ENCODE results near the gene TMEM150C. TPM values are rescaled to one million over a fixed set of nuclear protein-coding genes. Genes with fewer than 3 reads are reported as not detected.
A peak's percentile ranks its signal among the peaks of the same experiment; 100 is the strongest.

The TMEM150C gene
- 1.1 TPM for polyA plus RNA-seq (2013, experiment 1 of 2; ENCODE audit: insufficient read length)
- 1.3 TPM for polyA plus RNA-seq (2013, experiment 2 of 2; ENCODE audit: insufficient read length)

- DNase-seq: peak; percentile 36
These were observed at the start of gene TMEM150C for GRCh38 chr4:82561786-82562563. Gene TMEM150C (minus strand): TSS chr4:82561988. CDS start chr4:82504657, 57,331 bp downstream.

GRCh38 chr4:82611527-82611926, 49.7 kb upstream of the TMEM150C start:
- no peak for DNase-seq

GRCh38 chr4:82610041-82610440, 48.3 kb upstream of the TMEM150C start:
- DNase-seq: no peak

DNA sequence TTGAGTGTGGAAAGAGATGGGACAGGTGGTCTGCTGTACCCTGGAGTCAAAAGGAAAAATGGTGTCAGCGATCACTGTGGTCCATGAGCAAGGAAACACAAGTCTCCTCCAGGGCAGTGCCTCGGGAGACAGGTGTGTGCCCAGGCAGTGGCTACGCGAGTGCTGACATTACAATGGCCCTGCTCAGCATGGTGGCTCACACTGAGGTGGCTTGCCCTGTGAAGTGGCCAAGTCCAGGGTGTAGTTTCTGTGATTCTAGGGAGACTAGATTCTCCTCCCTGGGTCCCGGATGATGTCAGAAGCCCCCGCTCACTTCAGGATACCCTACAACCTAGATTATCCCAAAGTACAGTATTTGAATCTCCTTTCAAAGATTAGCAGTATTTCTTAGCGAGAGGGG, 44.8 kb upstream of the TMEM150C start:
- no peak for DNase-seq

DNA sequence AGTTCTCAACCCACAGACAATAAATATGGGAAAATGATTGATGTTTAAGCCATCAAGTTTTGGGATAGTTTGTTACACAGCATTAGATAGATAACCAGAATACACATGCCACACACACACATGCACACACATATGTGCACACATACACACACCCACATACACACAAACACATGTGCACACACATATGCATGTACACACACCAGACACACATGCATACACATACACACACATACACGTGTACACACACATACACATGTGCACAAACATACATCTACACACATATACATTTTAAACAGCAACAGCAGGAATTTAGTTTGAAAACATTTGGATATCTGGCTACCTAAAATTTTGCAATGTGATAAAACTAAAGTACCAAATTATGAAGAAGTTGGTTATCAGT, 42.7 kb upstream of the TMEM150C start:
- no peak for DNase-seq

DNA sequence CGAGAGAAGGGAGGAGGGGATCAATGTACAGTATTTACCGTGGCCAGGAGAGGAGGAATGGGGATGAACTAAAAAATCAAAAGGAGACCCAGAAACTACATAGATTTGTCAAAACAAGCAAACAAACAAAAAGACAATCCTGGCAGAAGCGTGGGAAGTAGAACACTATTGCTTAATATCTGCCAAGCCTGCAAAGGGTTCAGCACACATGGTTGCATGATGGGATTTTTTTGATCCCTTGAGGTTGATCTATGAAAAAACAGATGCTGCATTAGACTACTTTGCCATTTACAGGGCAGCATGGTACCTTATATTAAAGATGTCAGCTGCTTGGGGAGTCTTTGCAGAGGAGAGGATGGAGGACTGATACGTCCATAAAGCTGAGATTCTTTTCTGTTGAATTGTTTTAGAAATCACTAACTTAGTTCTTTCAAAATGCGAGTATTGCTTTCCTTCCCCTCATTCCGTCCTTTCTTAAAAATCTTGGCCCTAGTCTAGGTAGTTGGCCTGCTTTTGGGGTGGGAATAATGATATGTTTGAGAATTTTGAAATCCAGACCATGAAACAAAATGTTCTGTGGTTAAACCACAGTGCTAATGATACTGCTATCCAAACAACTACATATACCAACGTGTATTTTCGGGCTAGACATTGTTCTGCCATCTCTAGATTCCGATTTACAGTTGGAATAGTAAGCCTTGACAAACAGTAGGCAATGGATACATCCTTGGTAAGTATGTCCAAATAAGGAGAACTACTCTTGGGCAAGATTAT, 39.6 kb upstream of the TMEM150C start:
- DNase-seq: no peak

DNA sequence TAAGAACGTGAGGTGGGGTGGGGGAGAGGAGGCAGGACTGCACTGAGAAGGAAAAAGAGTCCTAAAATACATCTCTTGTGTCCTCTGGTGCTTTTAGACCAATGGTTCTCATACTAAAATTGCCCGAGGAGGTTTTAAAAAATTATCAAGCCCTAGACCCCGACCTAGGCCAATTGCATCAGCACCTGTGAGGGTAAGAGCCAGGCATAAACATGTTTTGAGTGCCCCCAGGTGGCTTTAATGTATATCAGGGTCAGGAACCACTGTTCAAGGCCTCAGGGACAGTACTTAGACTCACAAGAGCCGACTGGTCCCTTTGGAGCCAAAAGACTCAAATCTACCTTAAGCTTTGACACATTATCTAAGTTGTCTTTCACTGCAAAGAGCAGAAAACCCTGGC, 37.5 kb upstream of the TMEM150C start:
- no peak for DNase-seq

GRCh38 chr4:82594456-82594855, 32.7 kb upstream of the TMEM150C start:
- DNase-seq: peak; percentile 29

GRCh38 chr4:82593411-82593810, 31.6 kb upstream of the TMEM150C start:
- DNase-seq: no peak

- no peak for DNase-seq
These were observed 30.9 kb upstream of the TMEM150C start for GRCh38 chr4:82592639-82593038.

DNA sequence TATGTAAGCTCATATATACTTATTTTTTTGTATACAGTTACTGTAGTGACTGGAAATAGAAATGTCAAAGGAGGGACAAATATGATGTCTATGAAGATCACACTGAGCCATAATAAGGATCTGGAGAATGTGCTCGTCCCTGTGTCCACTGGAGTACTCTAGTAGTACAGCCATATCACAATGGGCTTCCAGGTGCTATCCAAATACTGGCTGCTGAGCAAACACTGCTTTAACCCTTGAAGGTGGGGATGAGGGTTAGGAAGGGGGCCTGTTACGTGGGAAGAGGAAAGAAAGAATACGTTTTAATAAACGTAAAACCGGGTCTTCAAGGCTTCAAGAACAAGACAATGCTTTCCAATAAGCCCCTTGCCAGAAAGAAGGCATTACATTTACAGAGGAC, 29.8 kb upstream of the TMEM150C start:
- no peak for DNase-seq

GRCh38 chr4:82589756-82590155, 28.0 kb upstream of the TMEM150C start:
- DNase-seq: no peak

GRCh38 chr4:82588771-82589270, 27.0 kb upstream of the TMEM150C start:
- no peak for DNase-seq

DNA sequence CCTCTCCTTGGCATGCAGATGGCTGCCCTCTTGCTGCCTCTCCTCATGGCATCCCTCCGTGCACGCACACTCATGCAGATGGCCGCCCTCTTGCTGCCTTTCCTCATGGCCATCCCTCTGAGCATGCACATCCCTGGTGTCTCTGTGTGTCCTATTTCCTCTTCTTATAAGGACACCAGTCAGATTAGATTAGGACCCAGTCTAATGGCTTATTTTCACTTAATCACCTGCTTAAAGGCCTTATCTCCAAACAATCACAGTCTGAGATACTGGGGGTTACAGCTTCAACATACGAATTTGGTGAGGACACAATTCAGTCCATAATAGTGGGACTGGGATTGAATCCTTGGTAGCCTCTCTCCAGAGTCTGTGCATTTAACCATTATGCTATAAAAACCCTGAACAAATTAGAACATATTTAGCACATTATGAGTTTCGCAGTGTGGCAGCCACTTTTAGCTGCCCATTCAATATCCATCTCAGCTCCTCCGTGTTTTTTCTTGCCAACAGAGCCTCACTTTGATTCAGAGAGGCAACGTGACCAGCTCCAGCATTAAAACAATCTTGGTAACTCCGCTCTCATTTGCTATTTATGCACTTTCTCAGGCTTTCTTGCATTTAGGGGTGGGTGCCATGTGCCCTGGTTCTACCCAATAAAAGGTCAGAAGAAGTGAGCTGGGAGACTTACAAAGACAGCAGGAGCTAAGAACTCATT, 26.2 kb upstream of the TMEM150C start:
- no peak for DNase-seq

DNA sequence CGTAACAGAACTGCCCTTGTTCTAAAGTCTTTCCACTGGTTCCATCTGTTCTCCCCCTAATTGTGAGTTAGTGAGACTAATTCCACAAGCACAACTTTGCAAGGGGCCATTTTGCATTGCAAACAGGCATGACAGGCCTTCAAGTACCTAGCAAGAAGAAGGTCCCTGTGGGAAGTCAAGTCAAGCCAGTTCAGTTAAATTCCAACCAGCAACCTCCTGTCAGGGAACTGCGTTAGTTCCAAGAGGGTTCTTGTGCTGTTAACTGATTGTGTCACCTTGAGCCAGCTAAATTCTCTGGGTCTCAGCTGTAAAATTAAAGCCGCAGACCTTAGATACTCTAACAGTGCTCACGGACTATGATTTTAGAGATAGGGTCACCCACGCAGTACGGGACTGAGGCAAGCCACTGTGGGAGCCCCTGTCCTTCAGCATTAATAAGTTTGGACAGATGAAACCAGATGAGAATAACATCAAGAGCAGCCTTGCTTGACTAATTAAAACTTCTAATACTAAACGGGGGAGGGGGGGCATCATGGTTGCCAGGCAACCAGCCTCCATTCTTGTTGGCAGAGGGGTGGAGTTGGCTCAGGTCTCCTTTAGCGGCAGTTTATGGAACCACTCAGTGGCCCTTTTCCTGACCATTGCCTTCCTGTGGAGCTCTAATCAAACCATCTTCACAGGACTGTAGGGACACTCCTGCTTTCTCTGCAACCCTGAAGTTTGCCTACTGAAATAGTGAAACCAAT, 24.1 kb upstream of the TMEM150C start:
- DNase-seq: no peak

DNA sequence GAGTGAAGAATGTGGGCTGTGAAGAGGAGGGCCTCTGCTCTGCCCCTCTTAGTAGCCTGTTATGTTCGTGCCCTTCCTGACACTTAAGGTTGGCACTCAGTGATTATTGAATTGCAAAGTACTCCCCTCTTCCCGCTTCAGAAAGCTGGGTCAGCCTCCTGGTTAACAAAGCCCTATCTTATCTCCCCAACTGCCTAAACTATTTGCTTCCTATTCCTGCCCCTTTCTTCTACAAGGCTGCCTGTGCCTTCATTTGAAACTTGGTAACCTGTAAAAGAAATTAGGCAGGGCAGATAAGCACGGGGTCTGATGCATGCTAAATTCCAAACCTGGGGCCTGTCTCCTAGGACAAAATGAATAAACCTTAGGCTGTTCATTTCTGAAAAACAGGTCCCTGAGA, 23.1 kb upstream of the TMEM150C start:
- no peak for DNase-seq

GRCh38 chr4:82583897-82584587, 22.3 kb upstream of the TMEM150C start:
- no peak for DNase-seq

- DNase-seq: no peak
These were observed 18.1 kb upstream of the TMEM150C start for GRCh38 chr4:82579932-82580331.

GRCh38 chr4:82578935-82579334, 17.1 kb upstream of the TMEM150C start:
- no peak for DNase-seq

DNA sequence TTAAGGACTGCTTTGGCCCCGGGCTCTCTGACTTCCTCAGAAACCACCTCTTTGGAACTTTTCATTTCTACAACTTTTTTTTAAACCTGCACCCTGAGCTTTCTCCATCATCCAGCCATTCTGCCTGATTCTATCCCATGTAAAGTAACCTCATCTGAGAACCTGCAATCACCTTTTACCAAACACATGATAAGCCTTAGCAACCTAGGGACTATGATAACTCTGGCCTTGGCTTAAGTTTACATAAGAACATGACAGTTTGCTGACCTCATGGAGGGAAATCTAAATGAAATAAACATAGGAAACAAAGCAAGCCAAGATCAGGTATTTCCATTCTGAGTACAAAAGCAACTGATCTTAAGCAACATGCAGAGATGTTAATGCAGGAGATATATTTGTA, 15.7 kb upstream of the TMEM150C start:
- no peak for DNase-seq

GRCh38 chr4:82569727-82570126, 7.9 kb upstream of the TMEM150C start:
- no peak for DNase-seq

GRCh38 chr4:82569076-82569475, 7.3 kb upstream of the TMEM150C start:
- no peak for DNase-seq

Data from fibroblast of skin of back (primary cell).